A549 treated with RU486 at 1 μM for 4 hours (cell line): ENCODE measurements around the gene RHBDL2. TPM values are rescaled to one million over a fixed set of nuclear protein-coding genes. Genes with fewer than 3 reads are reported as not detected.

ENCODE experiments used
- total RNA-seq: library from RNA; stranded (reverse); fragments of 200-300 nt; extraction: Qiagen RNA extraction; gene quantifications from 5 replicates; pipeline ENCODE4 v1.2.3, GENCODE V29; 2022; ENCODE audit warnings: low read depth

Gene RHBDL2
- 2.0 to 2.7 TPM (median 2.5 TPM) in 5 replicates for total RNA-seq

GRCh38 chr1:38941527-38942019, at the start of gene RHBDL2:
RHBDL2 (minus strand) TSS chr1:38941830; CDS start chr1:38919212, 22,618 bp downstream.

DNA sequence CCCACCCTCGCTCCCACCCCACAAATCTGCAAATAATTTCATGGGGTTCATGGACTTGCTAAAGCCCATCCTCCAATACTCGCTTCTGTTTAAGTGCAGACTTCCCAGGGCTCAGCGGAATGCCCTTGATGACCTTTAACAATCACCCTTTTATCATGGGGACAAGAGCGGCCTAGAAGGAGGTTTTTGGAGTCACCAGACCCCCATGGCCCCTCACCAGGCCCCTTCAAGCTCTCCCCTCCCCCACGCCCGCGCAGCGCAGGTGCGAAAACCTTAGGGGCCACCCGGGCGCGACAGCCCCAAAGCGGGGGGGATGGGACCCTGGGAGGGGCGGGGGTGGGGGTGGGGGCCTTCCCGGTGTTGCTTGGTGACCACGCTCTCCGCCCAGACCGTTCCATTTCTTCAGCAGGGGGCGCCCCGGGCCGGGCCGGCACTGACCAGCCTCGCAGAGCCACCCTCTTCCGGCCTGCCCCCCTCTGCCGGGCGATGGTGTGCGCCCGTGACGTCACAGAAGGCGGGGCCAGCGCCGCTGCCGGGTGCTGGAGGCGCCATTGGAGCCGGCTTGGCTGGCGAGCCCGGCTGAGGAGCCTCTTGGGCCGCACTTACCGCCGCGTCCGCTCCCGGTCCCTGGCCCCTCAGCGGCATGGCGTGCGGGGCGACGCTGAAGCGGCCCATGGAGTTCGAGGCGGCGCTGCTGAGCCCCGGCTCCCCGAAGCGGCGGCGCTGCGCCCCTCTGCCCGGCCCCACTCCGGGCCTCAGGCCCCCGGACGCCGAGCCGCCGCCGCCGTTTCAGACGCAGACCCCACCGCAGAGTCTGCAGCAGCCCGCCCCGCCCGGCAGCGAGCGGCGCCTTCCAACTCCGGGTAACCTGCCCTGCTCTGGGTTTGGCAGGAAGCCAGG, 49.4 kb upstream of the RHBDL2 start, which contains the start of gene AKIRIN1:
TSS of gene AKIRIN1 (plus strand) at position 539 of the 900 bp plus-strand sequence. CDS start at position 644, 105 bp downstream.

GRCh38 chr1:38881487-38881886, 60.1 kb downstream of the RHBDL2 start, which contains the start of gene GJA9:
GJA9 (minus strand) TSS chr1:38881587; CDS start chr1:38876098, 5,489 bp downstream.

GRCh38 chr1:38873027-38873969, 68.3 kb downstream of the RHBDL2 start, which contains the start of gene MYCBP:
MYCBP (minus strand) TSS chr1:38873348; CDS start chr1:38873305, 43 bp downstream.

GRCh38 chr1:38859561-38860453, 81.8 kb downstream of the RHBDL2 start, which contains the start of gene RRAGC:
RRAGC (minus strand) TSS chr1:38859772; CDS start chr1:38859646, 126 bp downstream.

Other genes starting within 250 kb of the RHBDL2 start
- 16.0 to 29.2 TPM (median 27.8 TPM) in 5 replicates for gene RRAGC, start 82.1 kb downstream of the RHBDL2 start, total RNA-seq
- 9.0 to 24.0 TPM (median 22.4 TPM) in 5 replicates for gene MYCBP, start 68.5 kb downstream of the RHBDL2 start, total RNA-seq
- gene GJA9, start 60.2 kb downstream of the RHBDL2 start, total RNA-seq = not detected in 5 replicates
- 30.3 to 47.4 TPM (median 44.2 TPM) in 5 replicates for gene AKIRIN1, start 49.4 kb upstream of the RHBDL2 start, total RNA-seq
- gene NDUFS5, start 84.5 kb upstream of the RHBDL2 start, total RNA-seq = 404 to 568 TPM (median 473 TPM) in 5 replicates